ENCODE data around the gene GSDMA. TPM values are rescaled to one million over a fixed set of nuclear protein-coding genes. Genes with fewer than 3 reads are reported as not detected.

GSDMA gene
- total RNA-seq, 2 experiments from 2014 or later = 0.14 TPM; not detected in 1

GRCh38 chr17:39966771-39967170 lies 4.0 kb downstream of the GSDMA start:
- Histone ChIP-seq H3K4me3 (ENCODE audit: low read length) (no peak overlapping the region), H3K36me3 (ENCODE audit: insufficient read depth, low read length) (no peaks in the 10 kb centered on the region), H3K9me3 (ENCODE audit: control insufficient read depth in 1 of 2, insufficient read depth in 1 of 2, low read length in 2 of 2) (no peaks in the 10 kb centered on the region), H3K27me3 (ENCODE audit: control insufficient read depth in 1 of 2, insufficient read depth in 2 of 2, low read length in 2 of 2) (no peaks in the 10 kb centered on the region), H3K4me1 (ENCODE audit: insufficient read depth, low read length) (peaks cover 33% of the 10 kb centered on the region), H3K27ac (ENCODE audit: low read depth in 1 of 2, low read length in 2 of 2) (no peak overlapping the region)
- intact Hi-C loops (cut with DNase I, micrococcal nuclease) = no loop called here
- ChIA-PET CTCF (interaction anchor here (1.8 kb wide), 1 partner anchor 14 kb away, joined by 4 read pairs; the partner anchor contains the start of gene PSMD3), POLR2A (no interaction called here)
- Mint-ChIP-seq H3K36me3 (ENCODE audit: low read depth) (no peaks in the 10 kb centered on the region), H3K4me3 (no peak overlapping the region), H3K27ac (no peak overlapping the region), H3K27me3 (peaks cover 24% of the 10 kb centered on the region), H3K9me3 (no peaks in the 10 kb centered on the region), H3K4me1 (ENCODE audit: low read depth) (peaks cover 28% of the 10 kb centered on the region)
- DNase-seq = no peak
- TF ChIP-seq, protein P1, sequence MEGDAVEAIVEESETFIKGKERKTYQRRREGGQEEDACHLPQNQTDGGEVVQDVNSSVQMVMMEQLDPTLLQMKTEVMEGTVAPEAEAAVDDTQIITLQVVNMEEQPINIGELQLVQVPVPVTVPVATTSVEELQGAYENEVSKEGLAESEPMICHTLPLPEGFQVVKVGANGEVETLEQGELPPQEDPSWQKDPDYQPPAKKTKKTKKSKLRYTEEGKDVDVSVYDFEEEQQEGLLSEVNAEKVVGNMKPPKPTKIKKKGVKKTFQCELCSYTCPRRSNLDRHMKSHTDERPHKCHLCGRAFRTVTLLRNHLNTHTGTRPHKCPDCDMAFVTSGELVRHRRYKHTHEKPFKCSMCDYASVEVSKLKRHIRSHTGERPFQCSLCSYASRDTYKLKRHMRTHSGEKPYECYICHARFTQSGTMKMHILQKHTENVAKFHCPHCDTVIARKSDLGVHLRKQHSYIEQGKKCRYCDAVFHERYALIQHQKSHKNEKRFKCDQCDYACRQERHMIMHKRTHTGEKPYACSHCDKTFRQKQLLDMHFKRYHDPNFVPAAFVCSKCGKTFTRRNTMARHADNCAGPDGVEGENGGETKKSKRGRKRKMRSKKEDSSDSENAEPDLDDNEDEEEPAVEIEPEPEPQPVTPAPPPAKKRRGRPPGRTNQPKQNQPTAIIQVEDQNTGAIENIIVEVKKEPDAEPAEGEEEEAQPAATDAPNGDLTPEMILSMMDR (IDR thresholded peaks at IDR 0.05) = no peak
- no peak for ATAC-seq (ENCODE audit: poor library complexity)

DNA sequence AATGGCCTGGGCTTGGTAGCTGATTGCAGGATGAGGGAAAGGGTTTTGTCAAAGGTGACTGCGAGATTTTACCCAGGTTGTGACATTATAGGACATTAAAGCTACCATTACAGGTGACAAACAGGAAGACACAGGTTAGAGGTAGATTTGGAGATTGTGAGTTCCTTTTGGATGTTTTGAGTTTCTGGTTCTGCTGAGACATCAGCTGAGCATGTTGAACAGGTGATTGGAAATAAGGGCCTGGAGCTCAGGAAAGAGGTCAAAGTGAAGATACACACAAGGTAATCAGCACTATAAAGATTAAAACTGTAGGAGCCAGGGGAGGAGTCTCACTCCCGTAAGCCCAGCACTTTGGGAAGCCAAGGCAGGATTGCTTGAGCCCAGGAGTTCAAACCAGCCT lies 6.0 kb downstream of the GSDMA start:
- TF ChIP-seq, protein P1 (IDR thresholded peaks at IDR 0.05) = no peak
- intact Hi-C loops (cut with DNase I, micrococcal nuclease) = no loop called here
- DNase-seq (no peak), ATAC-seq (ENCODE audit: poor library complexity) (no peak)
- Mint-ChIP-seq H3K27ac (no peak overlapping the region), H3K4me3 (no peak overlapping the region), H3K36me3 (ENCODE audit: low read depth) (no peaks in the 10 kb centered on the region), H3K9me3 (no peaks in the 10 kb centered on the region), H3K27me3 (peaks cover 34% of the 10 kb centered on the region), H3K4me1 (ENCODE audit: low read depth) (peaks cover 12% of the 10 kb centered on the region)
- Histone ChIP-seq H3K27ac (ENCODE audit: low read depth in 1 of 2, low read length in 2 of 2) (no peak overlapping the region), H3K9me3 (ENCODE audit: control insufficient read depth in 1 of 2, insufficient read depth in 1 of 2, low read length in 2 of 2) (no peaks in the 10 kb centered on the region), H3K27me3 (ENCODE audit: control insufficient read depth in 1 of 2, insufficient read depth in 2 of 2, low read length in 2 of 2) (no peaks in the 10 kb centered on the region), H3K36me3 (ENCODE audit: insufficient read depth, low read length) (no peaks in the 10 kb centered on the region), H3K4me3 (ENCODE audit: low read length) (no peak overlapping the region), H3K4me1 (ENCODE audit: insufficient read depth, low read length) (peaks cover 14% of the 10 kb centered on the region)
- ChIA-PET POLR2A (interaction anchor here (0.5 to 1.8 kb wide), 3 partner anchors 10 to 124 kb away, joined by 3 to 5 read pairs (median 3); partner anchors contain the start of gene PSMD3), CTCF (interaction anchor here (1.3 kb wide), 1 partner anchor 12 kb away, joined by 4 read pairs; the partner anchor contains the start of gene PSMD3)

DNA sequence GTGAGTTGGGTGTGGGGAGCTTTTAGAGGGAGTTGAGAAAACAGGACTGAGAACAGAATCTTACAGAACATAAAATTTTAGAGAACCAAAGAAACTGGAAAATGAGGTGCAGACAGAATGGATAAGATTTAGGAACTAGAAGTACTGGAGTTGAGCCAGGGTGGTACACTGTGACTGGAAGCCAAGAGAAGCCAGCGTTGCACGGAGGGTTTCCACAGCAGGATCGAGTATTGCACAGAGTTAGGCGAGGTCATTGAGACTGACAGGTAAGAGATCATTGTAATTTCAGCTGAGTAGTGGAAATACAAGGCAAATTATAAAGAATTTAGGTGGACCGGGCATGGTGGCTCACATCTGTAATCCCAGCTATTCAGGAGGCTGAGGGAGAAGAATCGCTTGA lies 6.6 kb downstream of the GSDMA start:
- no peak for DNase-seq
- H3K9me3 ChIP-seq (ENCODE audit: control insufficient read depth in 1 of 2, insufficient read depth in 1 of 2, low read length in 2 of 2) = no peaks in the 10 kb centered on the region
- TF ChIP-seq, protein P1 (IDR thresholded peaks at IDR 0.05) = no peak
- Mint-ChIP-seq H3K36me3 (ENCODE audit: low read depth) (no peaks in the 10 kb centered on the region), H3K27ac (no peak overlapping the region), H3K4me3 (no peak overlapping the region), H3K9me3 (no peaks in the 10 kb centered on the region), H3K4me1 (ENCODE audit: low read depth) (peaks cover 8% of the 10 kb centered on the region), H3K27me3 (peaks cover 40% of the 10 kb centered on the region)
- no peaks in the 10 kb centered on the region for H3K36me3 ChIP-seq (ENCODE audit: insufficient read depth, low read length)
- peaks cover 0 to under 1% of the 10 kb centered on the region in 2 experiments for H3K27me3 ChIP-seq (ENCODE audit: control insufficient read depth in 1 of 2, insufficient read depth in 2 of 2, low read length in 2 of 2)
- no peak overlapping the region for H3K4me3 ChIP-seq (ENCODE audit: low read length)
- peaks cover 8% of the 10 kb centered on the region for H3K4me1 ChIP-seq (ENCODE audit: insufficient read depth, low read length)
- intact Hi-C loops (cut with DNase I, micrococcal nuclease) = no loop called here
- ATAC-seq (ENCODE audit: poor library complexity) = no peak
- H3K27ac ChIP-seq (ENCODE audit: low read depth in 1 of 2, low read length in 2 of 2) = no peak overlapping the region
- ChIA-PET POLR2A (interaction anchor here (1.0 to 1.8 kb wide), 2 partner anchors 11 kb away, joined by 3 to 5 read pairs; partner anchors contain the start of gene PSMD3), CTCF (interaction anchor here (0.6 to 1.3 kb wide), 2 partner anchors 11 to 370 kb away, joined by 3 to 4 read pairs; partner anchors contain the start of gene PSMD3)

Measured in CD4-positive, alpha-beta T cell (primary cell).